GM12878 (cell line): Measurements from ENCODE around the gene EMP3. TPM values are rescaled to one million over a fixed set of nuclear protein-coding genes. Genes with fewer than 3 reads are reported as not detected.

Source experiments
- BACH1 ChIP-seq: fragments of 450-650 bp; IDR thresholded peaks from 2 replicates; pipeline ENCODE4 v1.6.1; 2017; ENCODE audit warnings: mild to moderate bottlenecking, borderline replicate concordance
- BHLHE40 ChIP-seq, 2 experiments: fragments of 450-650 bp in 1 of 2; IDR thresholded peaks; 2 replicates each; pipeline ENCODE4 v1.6.1; 2011 to 2017; ENCODE audit warnings: low read depth in 2 of 2, borderline replicate concordance in 1 of 2, improper control_type of control experiment in 1 of 2, low read length in 1 of 2, mild to moderate bottlenecking in 1 of 2
- BRCA1 ChIP-seq: IDR thresholded peaks from 2 replicates; pipeline ENCODE4 v1.6.1; 2011; ENCODE audit warnings: low read depth, low read length, improper control_type of control experiment
- CHD1 ChIP-seq: IDR thresholded peaks from 2 replicates; pipeline ENCODE4 v1.6.1; 2012; ENCODE audit warnings: low read depth, low read length, improper control_type of control experiment
- HDAC2 ChIP-seq: fragments of 200-600 bp; sonication (generic); IDR thresholded peaks from 2 replicates; pipeline ENCODE4 v1.6.1; 2017
- JUNB ChIP-seq: IDR thresholded peaks from 2 replicates; pipeline ENCODE4 v1.6.1; 2016; ENCODE audit warnings: antibody characterized with exemption, mild to moderate bottlenecking
- MYC ChIP-seq: IDR thresholded peaks from 2 replicates; pipeline ENCODE4 v1.6.1; 2011; ENCODE audit warnings: mild to moderate bottlenecking, low read length, moderate library complexity, inconsistent platforms; ENCODE audit not compliant: insufficient read depth, insufficient replicate concordance, insufficient read length, severe bottlenecking
- POLR2A ChIP-seq: IDR thresholded peaks from 2 replicates; pipeline ENCODE4 v1.6.1; 2011; ENCODE audit warnings: low read depth, mild to moderate bottlenecking, low read length
- POLR2AphosphoS2 ChIP-seq: IDR thresholded peaks from 2 replicates; pipeline ENCODE4 v1.6.1; 2011; ENCODE audit warnings: low read depth, mild to moderate bottlenecking, low read length, improper control_type of control experiment, moderate library complexity
- RUNX3 ChIP-seq: IDR thresholded peaks from 2 replicates; pipeline ENCODE4 v1.6.1; 2012; ENCODE audit warnings: low read length, inconsistent platforms
- YY1 ChIP-seq: IDR thresholded peaks from 2 replicates; pipeline ENCODE4 v1.6.1; 2011; ENCODE audit warnings: low read depth, mild to moderate bottlenecking, low read length
- ZZZ3 ChIP-seq: IDR thresholded peaks from 2 replicates; pipeline ENCODE4 v1.6.1; 2011; ENCODE audit warnings: low read depth; ENCODE audit not compliant: control insufficient read depth, insufficient read length
- polyA plus RNA-seq, 11 experiments: library from polyadenylated mRNA; depleted of rRNA in 4 of 11; unstranded in 6 of 11; stranded (reverse) in 5 of 11; fragments of >200 nt; fragmentation: Nextera tagmentation in 4 of 11; fragmentation: Illumina TruSeq in 1 of 11; extraction: Ambion mirVana in 4 of 11; extraction: Trizol in 1 of 11; gene quantifications; 1 replicate in 1 of 11; 2 replicates in 10 of 11; pipeline versions ENCODE4 v1.2.1 to v1.2.3, GENCODE V29; 2011 to 2016; ENCODE audit warnings: inconsistent platforms in 2 of 11, missing spikeins in 2 of 11, low read depth in 1 of 11
- total RNA-seq, 4 experiments: library from RNA; depleted of rRNA in 3 of 4; stranded (reverse); fragments of >200 nt in 3 of 4; fragmentation: Illumina TruSeq in 1 of 4; extraction: Trizol in 1 of 4; gene quantifications; 2 replicates each; pipeline versions ENCODE4 v1.2.1 to v1.2.3, GENCODE V29; 2013 to 2021
- TF ChIP-seq, protein P1 (sequence below): fragments of 450-650 bp; formaldehyde crosslinking; IDR thresholded peaks from 2 replicates; pipeline ENCODE4 v1.4.0; 2022; ENCODE audit warnings: mild to moderate bottlenecking, moderate library complexity
- TF ChIP-seq, protein P2 (sequence below): IDR thresholded peaks from 2 replicates; pipeline ENCODE4 v1.6.1; 2011; ENCODE audit warnings: mild to moderate bottlenecking, low read depth, low read length, moderate library complexity; ENCODE audit not compliant: insufficient replicate concordance

Gene EMP3
- total and polyA plus RNA-seq, 10 of the 15 experiments (the other 5 are each of a cell fraction or from before 2014, with no cell fraction given), result 53.2 to 224 (median 134) TPM

DNA sequence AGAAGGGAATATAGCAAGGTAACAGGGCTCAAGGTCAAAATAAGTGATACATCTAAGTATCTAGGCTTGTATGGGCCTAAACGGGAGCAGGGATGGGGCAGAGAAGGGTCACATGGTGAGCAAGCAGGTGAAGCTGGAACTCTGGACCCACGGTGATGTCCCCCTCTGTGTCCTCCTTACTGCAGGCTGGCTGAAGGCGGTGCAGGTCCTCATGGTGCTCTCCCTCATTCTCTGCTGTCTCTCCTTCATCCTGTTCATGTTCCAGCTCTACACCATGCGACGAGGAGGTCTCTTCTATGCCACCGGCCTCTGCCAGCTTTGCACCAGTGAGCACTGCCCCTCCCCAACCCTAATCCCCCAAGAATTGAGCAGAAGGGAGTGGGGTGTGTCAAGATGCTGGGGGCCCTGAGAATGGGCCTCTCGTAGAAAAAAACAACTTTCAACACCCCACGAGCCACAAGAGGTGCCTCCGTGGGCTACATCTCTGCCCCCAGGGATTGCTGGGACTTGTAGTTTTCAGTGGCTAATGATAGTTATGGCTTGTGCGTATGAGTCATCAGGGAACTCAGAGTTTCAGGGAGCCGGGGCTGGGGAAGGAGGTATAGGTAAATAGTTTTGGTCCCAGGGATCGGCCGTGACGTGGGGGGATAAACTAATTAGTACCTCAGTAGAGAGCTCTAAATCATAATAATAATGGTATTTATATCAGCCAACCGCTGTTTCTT lies 4.0 kb downstream of the EMP3 start (continued):
- TF ChIP-seq BHLHE40 (IDR thresholded peaks at IDR 0.05; ENCODE audit: borderline replicate concordance in 1 of 2, low read depth in 2 of 2, low read length in 1 of 2) (peak in 1 of 2 experiments; percentile 9; a peak in 1 of 4 replicates), CHD1 (no peak), HDAC2 (no peak), RUNX3 (no peak), BRCA1 (no peak), BACH1 (peak; percentile 16; the same call in 1 of the 2 replicates), JUNB (peak; percentile 16; the same call in 1 of the 2 replicates), POLR2A (no peak), YY1 (peak; percentile 83), ZZZ3 (no peak), POLR2AphosphoS2 (no peak), MYC (no peak)
- TF ChIP-seq, protein P1, sequence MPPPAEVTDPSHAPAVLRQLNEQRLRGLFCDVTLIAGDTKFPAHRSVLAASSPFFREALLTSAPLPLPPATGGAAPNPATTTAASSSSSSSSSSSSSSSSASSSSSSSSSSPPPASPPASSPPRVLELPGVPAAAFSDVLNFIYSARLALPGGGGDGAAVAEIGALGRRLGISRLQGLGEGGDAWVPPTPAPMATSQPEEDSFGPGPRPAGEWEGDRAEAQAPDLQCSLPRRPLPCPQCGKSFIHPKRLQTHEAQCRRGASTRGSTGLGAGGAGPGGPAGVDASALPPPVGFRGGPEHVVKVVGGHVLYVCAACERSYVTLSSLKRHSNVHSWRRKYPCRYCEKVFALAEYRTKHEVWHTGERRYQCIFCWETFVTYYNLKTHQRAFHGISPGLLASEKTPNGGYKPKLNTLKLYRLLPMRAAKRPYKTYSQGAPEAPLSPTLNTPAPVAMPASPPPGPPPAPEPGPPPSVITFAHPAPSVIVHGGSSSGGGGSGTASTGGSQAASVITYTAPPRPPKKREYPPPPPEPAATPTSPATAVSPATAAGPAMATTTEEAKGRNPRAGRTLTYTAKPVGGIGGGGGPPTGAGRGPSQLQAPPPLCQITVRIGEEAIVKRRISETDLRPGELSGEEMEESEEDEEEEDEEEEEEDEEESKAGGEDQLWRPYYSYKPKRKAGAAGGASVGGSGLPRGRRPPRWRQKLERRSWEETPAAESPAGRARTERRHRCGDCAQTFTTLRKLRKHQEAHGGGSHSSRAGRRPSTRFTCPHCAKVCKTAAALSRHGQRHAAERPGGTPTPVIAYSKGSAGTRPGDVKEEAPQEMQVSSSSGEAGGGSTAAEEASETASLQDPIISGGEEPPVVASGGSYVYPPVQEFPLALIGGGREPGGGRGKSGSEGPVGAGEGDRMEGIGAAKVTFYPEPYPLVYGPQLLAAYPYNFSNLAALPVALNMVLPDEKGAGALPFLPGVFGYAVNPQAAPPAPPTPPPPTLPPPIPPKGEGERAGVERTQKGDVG (CRISPR knock-in tag), result no peak
- TF ChIP-seq, protein P2, sequence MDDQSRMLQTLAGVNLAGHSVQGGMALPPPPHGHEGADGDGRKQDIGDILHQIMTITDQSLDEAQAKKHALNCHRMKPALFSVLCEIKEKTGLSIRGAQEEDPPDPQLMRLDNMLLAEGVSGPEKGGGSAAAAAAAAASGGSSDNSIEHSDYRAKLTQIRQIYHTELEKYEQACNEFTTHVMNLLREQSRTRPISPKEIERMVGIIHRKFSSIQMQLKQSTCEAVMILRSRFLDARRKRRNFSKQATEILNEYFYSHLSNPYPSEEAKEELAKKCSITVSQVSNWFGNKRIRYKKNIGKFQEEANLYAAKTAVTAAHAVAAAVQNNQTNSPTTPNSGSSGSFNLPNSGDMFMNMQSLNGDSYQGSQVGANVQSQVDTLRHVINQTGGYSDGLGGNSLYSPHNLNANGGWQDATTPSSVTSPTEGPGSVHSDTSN, result no peak
